Measurements from ENCODE around the gene METTL9.
"Not testable (repeated sequence)": the region's sequence is repeated elsewhere in the genome, so short reads cannot be mapped to it uniquely, and the experiment has no call there.

The METTL9 gene

DNA sequence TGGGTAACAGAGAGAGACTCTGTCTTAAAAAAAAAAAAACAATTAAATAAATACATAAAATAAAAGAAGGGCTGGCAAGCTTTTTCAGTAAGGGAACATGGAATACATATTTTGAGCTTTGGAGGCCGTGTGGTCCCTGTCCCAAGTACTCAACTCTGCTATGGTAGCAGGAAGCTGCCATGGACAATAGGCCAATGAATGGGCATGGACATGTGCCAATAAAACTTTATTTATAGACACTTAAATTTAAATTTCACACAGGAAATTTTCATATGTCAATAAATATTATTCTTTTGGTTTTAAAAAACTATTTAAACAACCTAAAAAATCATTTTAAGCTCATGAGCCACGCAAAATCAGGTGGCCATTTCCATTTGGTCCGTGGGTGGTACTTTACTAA lies 68.2 kb downstream of the METTL9 start:
- DNase-seq = no peak

GRCh38 chr16:21673469-21673868 lies 74.1 kb downstream of the METTL9 start:
- no peak for DNase-seq

- not testable (repeated sequence) for DNase-seq
Measured at GRCh38 chr16:21674456-21674855, 75.1 kb downstream of the METTL9 start.

GRCh38 chr16:21680714-21681113 lies 81.3 kb downstream of the METTL9 start:
- DNase-seq = not testable (repeated sequence)

DNA sequence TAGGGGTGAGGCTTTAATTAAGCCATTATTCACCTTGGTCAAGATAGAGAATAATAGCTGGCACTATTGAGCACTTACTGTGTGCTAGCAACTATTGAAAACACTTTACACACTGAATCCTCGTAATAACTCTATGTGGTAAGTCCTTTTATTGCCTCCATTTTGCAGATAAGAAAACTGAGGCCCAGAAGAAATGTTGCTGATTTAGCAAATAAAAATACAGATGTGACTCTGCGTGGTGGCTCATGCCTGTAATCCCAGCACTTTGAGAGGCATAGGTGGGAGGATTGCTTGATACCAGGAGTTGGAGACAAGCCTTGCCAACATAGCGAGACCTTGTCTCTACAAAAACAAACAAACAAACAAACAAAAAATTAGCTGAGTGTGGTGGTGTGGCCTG lies 83.8 kb downstream of the METTL9 start:
- no peak for DNase-seq

DNA sequence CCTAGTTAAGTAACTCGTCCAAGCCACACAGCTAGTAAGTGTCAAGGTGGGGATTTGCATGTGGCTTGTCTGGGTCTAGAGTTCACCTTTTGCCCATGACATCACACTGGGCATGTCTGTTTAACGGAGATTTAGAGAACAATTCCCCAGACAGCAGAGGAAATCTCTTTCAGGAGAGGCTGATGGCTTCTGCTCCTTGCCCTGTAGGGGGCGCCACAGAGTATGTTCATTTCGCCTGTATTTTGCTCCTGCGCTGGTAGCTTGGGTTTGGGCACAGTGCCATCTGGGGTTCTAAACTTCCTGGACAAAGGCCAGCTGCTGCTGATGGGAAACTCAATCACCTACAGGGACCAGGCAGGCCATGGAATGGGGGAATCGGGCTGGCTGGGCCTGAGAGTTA lies 84.8 kb downstream of the METTL9 start:
- peak; percentile 68 for DNase-seq

DNA sequence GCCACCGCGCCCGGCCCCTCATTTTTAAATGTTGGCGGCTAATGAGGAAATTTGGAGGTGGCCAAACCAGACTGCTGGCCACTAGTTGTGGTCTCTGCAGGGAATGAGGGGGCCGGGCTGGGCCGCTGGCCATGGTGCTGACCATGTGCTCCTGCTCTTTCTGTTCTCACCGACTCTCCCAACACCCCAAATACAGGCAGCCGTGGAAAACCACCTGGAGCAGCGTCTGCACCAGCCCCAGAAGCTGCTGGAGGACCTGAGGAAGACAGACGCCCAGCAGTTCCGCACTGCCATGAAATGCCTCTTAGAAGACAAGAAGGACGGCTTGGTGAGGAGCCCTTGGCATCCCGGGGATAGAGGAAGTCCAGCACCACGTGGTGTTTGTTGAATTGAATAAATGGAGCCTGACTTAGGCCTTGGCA lies 85.7 kb downstream of the METTL9 start:
- DNase-seq = no peak

DNA sequence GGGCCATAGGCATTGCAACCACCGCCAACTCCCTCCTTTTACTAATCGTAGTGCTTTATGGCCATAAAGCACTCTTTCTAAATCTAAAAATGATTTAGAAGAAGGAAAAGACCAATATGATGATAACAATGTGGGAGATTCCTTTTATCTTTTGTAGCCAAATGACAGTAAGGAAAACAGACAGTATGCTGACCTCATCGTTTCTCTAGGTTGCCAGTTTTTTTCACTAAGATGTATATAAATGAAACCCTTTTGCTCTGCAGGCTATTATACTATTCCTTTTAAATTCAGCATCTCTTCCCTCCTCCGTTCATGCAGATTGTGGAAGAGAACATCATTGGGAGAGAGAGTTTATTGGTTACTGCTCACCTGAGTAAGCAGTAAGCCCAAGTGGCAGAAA lies 89.7 kb downstream of the METTL9 start:
- no peak for DNase-seq

DNA sequence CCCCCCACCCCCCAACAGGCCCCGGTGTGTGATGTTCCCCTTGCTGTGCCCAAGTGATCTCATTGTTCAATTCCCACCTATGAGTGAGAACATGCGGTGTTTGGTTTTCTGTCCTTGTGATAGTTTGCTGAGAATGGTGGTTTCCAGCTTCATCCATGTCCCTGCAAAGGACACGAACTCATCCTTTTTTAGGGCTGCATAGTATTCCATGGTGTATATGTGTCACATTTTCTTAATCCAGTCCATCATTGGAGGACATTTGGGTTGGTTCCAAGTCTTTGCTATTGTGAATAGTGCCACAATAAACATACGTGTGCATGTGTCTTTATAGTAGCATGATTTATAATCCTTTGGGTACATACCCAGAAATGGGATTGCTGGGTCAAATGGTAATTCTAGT lies 91.6 kb downstream of the METTL9 start:
- DNase-seq = not testable (repeated sequence)

DNA sequence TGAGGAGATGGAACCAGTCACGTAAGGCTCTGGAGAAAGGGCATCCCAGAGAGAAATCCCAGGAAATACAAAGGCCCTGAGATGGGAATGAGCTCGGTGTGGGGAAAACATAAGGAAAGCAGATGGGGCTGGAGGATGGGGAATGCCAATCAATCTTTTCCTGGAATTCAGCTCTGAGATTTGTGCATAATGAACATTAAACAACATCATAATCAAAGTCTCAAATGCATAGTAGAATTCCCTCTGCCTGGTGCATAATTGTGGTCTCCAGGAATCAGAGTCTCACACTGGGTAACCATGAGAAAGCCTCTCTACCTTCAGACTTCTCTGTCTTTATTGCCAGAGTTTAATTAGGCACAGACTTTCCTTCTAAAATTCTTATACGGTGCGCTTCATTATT lies 95.2 kb downstream of the METTL9 start:
- DNase-seq = no peak

GRCh38 chr16:21697032-21697431 lies 97.7 kb downstream of the METTL9 start:
- no peak for DNase-seq

- DNase-seq = no peak
Measured at GRCh38 chr16:21698169-21699032, 99.0 kb downstream of the METTL9 start.

GRCh38 chr16:21701271-21701670 lies 101.9 kb downstream of the METTL9 start:
- no peak for DNase-seq

- DNase-seq = no peak
Measured at GRCh38 chr16:21702276-21702675, 102.9 kb downstream of the METTL9 start.

GRCh38 chr16:21703156-21703555 lies 103.8 kb downstream of the METTL9 start:
- no peak for DNase-seq

DNA sequence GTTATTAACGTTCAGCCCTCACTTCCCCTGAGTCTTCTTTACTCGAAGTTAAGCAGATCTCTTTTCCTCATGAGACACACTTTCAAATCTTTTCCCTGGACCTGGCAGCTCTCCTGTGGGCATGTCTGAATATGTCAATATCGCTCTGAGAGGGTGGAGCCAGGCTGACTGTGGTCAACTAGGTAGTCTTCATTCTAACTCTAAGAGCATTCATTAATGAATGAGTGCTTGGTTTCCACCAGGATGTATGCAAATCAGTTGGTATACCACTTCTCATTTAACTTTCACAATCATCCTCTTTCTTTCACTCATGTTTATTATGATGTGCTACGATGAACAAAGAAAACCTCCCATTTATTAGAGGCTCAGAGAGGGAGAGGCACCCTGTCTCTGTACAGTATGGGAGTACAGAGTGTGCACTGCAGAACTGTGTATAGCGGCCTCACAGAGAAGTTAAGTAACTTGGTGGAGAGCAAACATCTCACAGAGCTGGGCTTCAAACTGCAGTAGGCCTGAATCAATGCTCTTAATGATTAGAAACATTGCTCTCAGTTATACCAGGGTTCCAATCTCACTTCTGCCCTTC lies 104.3 kb downstream of the METTL9 start:
- no peak for DNase-seq

DNA sequence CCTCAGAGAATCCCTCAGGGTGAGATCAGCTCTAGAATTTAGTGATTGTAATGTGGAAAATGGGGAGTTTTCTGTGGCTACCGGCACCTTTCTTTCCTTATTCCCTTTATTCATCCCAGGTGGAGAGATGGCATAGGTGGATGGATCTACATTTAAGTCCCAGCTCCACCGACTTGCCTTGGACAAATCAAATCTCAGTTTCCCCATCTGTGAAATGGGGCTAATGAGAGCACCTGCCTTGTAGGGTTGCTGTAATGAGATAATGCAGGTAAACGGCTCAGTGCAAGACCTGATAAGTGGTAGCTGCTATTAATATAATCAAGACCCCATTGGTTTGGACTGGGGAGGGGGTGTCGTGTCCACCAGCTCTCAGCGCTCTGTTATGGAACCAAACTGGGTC lies 104.9 kb downstream of the METTL9 start:
- DNase-seq = no peak

DNA sequence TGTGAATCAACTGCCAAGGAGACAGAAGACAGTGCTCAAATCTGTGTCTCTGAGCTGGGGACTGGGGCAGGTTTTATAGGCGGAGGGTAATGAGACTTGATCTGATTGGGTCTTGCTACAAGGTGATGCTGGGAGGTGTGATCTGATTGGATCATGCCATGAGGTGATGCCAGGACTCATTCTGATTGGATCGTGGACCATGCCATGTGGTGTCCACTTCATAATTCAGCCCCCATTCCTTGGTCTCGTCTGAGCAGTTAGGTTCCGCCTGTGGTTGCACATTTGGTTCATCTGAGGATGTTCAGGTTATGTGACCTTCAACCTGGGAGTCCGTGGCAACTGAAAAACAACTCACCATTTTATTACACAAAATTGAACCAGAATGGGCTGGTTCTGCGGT lies 105.4 kb downstream of the METTL9 start:
- DNase-seq = no peak
